CD4-positive, alpha-beta memory T cell (primary cell): Measurements from ENCODE around the gene WIZ. TPM values are rescaled to one million over a fixed set of nuclear protein-coding genes. Genes with fewer than 3 reads are reported as not detected.

ENCODE experiments used
- CTCF ChIA-PET: fragments of 350-600 bp; sonication (Branson Sonifier 250); formaldehyde crosslinking; loops from one replicate; lab custom pipeline; 2021; ENCODE audit warnings: inconsistent platforms; ENCODE audit not compliant: partially characterized antibody; lab: Charles Lee
- POLR2A ChIA-PET: fragments of 350-600 bp; sonication (Branson Sonifier 250); formaldehyde crosslinking; loops from one replicate; lab custom pipeline; 2021; ENCODE audit not compliant: partially characterized antibody; lab: Charles Lee
- DNase-seq, 5 donors: peaks; one replicate each; pipeline versions ENCODE4 v3.0.0 to v3.0.0-alpha.2; 2020 to 2022; ENCODE audit warnings: mixed read lengths in 1 of 5
- H3K27ac ChIP-seq: one replicate; pipeline ENCODE4 v1.7.0; 2013; ENCODE audit warnings: low read depth, low read length
- H3K27me3 ChIP-seq: 2 replicates; pipeline ENCODE4 v1.7.0; 2013; ENCODE audit warnings: mild to moderate bottlenecking, low read length, moderate library complexity; ENCODE audit not compliant: insufficient read depth
- H3K36me3 ChIP-seq: 2 replicates; pipeline ENCODE4 v1.7.0; 2013; ENCODE audit warnings: mild to moderate bottlenecking, low read length, moderate library complexity; ENCODE audit not compliant: insufficient read depth
- H3K4me1 ChIP-seq: 2 replicates; pipeline ENCODE4 v1.7.0; 2013; ENCODE audit warnings: mild to moderate bottlenecking, low read length, moderate library complexity; ENCODE audit not compliant: insufficient read depth
- H3K4me3 ChIP-seq, 2 donors: one replicate each; pipeline ENCODE4 v1.7.0; 2013; ENCODE audit warnings: low read length in 2 of 2, mild to moderate bottlenecking in 1 of 2
- H3K9me3 ChIP-seq, 2 donors: one replicate each; pipeline ENCODE4 v1.7.0; 2013; ENCODE audit warnings: low read length in 2 of 2, control low read depth in 1 of 2; ENCODE audit not compliant: control insufficient read depth in 1 of 2
- H3K27ac Mint-ChIP-seq, 7 donors: one replicate each; pipeline ENCODE4 v1.8.0; 2020 to 2021; ENCODE audit warnings: mixed read lengths in 7 of 7, mild to moderate bottlenecking in 6 of 7, inconsistent platforms in 3 of 7, moderate library complexity in 3 of 7
- H3K27me3 Mint-ChIP-seq, 2 donors: one replicate each; pipeline ENCODE4 v1.8.0; 2020 to 2021; ENCODE audit warnings: mixed read lengths in 2 of 2
- H3K36me3 Mint-ChIP-seq, 2 donors: one replicate each; pipeline ENCODE4 v1.8.0; 2020 to 2021; ENCODE audit warnings: mixed read lengths in 2 of 2, inconsistent platforms in 1 of 2, mild to moderate bottlenecking in 1 of 2
- H3K4me1 Mint-ChIP-seq, 4 donors: one replicate each; pipeline ENCODE4 v1.8.0; 2020 to 2021; ENCODE audit warnings: mixed read lengths in 4 of 4, mild to moderate bottlenecking in 1 of 4
- H3K4me3 Mint-ChIP-seq, 8 donors: one replicate each; pipeline ENCODE4 v1.8.0; 2020 to 2021; ENCODE audit warnings: mixed read lengths in 8 of 8, mild to moderate bottlenecking in 7 of 8, moderate library complexity in 6 of 8, inconsistent platforms in 3 of 8
- H3K9me3 Mint-ChIP-seq, 8 donors: one replicate each; pipeline ENCODE4 v1.8.0; 2020 to 2021; ENCODE audit warnings: mixed read lengths in 8 of 8, mild to moderate bottlenecking in 5 of 8, inconsistent platforms in 3 of 8, moderate library complexity in 1 of 8
- intact Hi-C: fragments of 100-400 bp; cut with micrococcal nuclease; formaldehyde crosslinking; loops from one replicate; pipeline ENCODE4 v1.15.1; 2023
- polyA plus RNA-seq, 2 donors: library from polyadenylated mRNA; unstranded; fragments of 300-500 nt; fragmentation: Illumina TruSeq; gene quantifications; one replicate each; pipeline ENCODE4 v1.2.3, GENCODE V29; 2021
- total RNA-seq, 2 experiments: library from RNA; stranded (reverse); gene quantifications; one replicate each; pipeline ENCODE4 v1.2.3, GENCODE V29; 2021

Gene WIZ
- total and polyA plus RNA-seq, 4 experiments from 2014 or later = 0.03 to 30.0 (median 15.6) TPM

DNA sequence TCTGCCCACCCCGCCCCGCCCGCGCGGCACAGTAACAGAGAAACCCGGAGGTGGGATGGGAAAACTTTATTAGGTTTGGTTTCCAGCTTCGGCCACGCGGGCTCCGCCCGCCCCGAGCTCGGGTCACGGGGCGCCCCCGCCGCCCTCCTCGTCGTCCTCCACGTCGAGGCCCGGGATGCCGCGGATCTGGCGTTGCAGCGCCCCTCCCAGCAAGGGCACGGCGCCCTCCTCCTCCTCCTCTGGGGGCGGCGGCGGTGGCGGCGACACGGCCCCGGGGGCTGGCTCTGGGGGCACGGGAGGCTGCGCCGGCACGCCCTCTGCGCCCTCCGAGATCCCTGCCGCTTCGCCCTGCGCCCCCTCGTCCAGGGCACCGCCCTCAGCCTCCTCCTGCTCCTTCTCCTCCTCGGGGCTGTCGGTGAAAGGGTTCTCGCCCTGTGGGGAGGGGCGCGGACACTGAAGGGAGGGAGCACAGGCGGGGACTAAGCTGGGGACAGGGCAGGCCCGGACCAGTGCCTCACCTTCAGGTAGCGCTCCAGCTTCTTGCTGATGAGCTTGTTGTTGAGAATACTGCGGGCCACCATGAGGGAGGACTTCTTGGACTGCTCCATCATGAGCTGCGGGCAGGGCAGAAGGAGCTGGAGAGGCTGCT is 69.6 kb downstream of the WIZ start:
- peaks cover 33% of the 10 kb centered on the region for H3K4me1 ChIP-seq
- intact Hi-C loops = loop anchor here (1.0 to 5.0 kb wide), 6 partner anchors 39 to 457 kb away; partner anchors contain the start of gene RASAL3
- ChIA-PET CTCF (interaction anchor here (0.7 to 6.5 kb wide), 8 partner anchors 31 to 180 kb away, joined by 3 to 54 read pairs (median 3); partner anchors contain the start of genes AKAP8L and PGLYRP2), POLR2A (interaction anchor here (0.6 to 6.1 kb wide), 31 partner anchors 7 to 950 kb away, joined by 3 to 168 read pairs (median 7); partner anchors contain the start of genes AKAP8L, BRD4, KLF2 and RASAL3)
- Mint-ChIP-seq H3K36me3 (peaks cover 0 to 21% of the 10 kb centered on the region in 2 donors), H3K27ac (peak overlapping the region; percentile 87 to 100 (median 99)), H3K9me3 (peaks cover 0 to 5% (median 0%) of the 10 kb centered on the region in 8 donors), H3K4me3 (peak overlapping the region; percentile 98 to 100 (median 100)), H3K27me3 (no peaks in the 10 kb centered on the region), H3K4me1 (peaks cover 24 to 41% (median 33%) of the 10 kb centered on the region in 4 donors)
- H3K36me3 ChIP-seq = no peaks in the 10 kb centered on the region
- peak overlapping the region; percentile 99 for H3K27ac ChIP-seq
- peak overlapping the region; percentile 36 to 100 for H3K4me3 ChIP-seq
- no peaks in the 10 kb centered on the region for H3K9me3 ChIP-seq
- H3K27me3 ChIP-seq = no peaks in the 10 kb centered on the region
- DNase-seq = no peak

DNA sequence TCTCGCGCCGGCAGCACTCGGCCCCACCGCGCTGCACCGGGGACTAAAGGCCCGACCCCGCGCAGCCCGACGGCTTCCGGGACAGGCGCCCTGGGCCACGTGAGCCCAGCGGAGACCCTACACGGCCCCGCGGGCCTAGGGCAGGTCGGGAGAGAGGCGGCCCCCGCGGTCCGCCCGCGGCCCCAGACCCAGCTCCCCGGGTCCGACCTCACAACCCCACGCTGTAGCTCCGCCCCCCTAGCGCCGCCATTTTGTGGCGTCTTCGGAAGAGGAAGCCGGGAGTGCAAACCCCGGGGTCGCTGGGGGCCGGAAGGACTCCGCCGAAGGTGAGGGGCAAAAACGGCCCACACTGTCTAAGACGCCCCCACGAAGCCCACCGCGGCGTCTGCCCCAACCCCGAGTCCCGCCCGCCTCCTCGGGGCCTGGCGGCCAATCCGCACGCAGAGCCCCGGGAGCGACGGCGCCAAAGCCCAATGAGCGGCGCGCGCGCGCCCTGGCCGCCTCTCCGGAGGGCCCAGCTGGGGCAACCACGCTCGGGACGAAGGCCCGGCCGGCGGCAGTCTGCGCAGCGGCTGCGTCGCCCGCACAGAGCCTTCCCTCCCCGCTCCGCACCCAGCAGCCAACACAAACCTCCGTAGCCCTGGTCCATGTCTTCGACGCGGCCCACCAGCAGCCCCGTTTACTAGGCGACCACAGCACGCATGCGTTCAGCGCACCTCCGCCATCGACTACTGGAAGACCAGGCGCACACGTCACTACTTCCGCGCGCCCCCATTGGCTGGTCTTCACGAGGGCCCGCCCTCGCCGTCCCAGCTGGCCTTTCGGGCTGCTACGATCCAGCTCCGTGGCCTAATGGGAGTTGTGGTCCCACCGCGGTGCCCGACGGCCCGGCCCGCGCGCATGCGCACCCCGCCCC is 70.4 kb downstream of the WIZ start, which contains the start of gene AKAP8:
Gene AKAP8 (minus strand): TSS at position 705 of the 916 bp plus-strand sequence. CDS start 56 bp downstream, at position 649.
- intact Hi-C loops = loop anchor here (1.0 to 5.0 kb wide), 6 partner anchors 40 to 458 kb away; partner anchors contain the start of gene RASAL3
- POLR2A ChIA-PET = interaction anchor here (0.6 to 6.1 kb wide), 44 partner anchors 8 to 951 kb away, joined by 3 to 168 read pairs (median 4); partner anchors contain the start of genes AKAP8L, BRD4, KLF2 and RASAL3
- Histone ChIP-seq H3K27ac (peak within 1 kb of the TSS; percentile 99), H3K36me3 (no peaks in the 10 kb centered on the region), H3K27me3 (no peaks in the 10 kb centered on the region), H3K4me1 (peaks cover 38% of the 10 kb centered on the region), H3K9me3 (no peaks in the 10 kb centered on the region), H3K4me3 (peak within 1 kb of the TSS; percentile 88 to 100)
- Mint-ChIP-seq H3K9me3 (peaks cover 0 to 5% (median 0%) of the 10 kb centered on the region in 8 donors), H3K4me1 (peaks cover 25 to 48% (median 34%) of the 10 kb centered on the region in 4 donors), H3K36me3 (peaks cover 0 to 26% of the 10 kb centered on the region in 2 donors), H3K27ac (peak within 1 kb of the TSS; percentile 99 to 100 (median 100)), H3K4me3 (peak within 1 kb of the TSS; percentile 98 to 100 (median 100)), H3K27me3 (no peaks in the 10 kb centered on the region)
- CTCF ChIA-PET = interaction anchor here (0.7 to 6.5 kb wide), 14 partner anchors 21 to 181 kb away, joined by 3 to 54 read pairs (median 4); partner anchors contain the start of genes AKAP8L and PGLYRP2
- peak; percentile 98 to 99 (median 98) for DNase-seq

DNA sequence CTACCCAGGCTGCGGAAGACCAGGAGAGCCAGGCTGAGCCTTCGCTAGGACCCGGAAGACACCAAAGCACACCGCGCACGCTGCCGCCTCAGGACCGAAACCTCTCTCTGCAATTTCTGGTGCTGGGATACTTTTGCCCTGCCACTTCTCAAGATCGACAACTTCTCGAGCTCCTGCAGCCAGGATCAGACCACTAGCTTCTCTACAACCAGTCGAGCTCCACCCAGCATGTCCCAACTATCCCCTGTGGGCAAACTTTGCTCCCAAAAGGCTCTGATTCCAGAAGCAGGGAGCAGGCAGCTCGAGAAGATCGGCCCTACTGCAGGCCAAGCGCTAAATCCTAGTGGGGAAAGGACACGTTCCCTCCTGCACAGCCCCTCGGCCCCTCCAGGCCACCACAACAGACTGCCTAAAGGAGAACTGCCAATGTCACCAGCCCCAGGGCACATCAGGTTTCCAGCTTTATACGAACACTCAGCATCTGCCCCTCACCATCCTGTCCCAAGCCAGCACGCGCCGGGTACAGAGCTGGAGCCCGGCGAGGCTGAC is 71.1 kb downstream of the WIZ start:
- intact Hi-C loops = loop anchor here (1.0 to 5.0 kb wide), 6 partner anchors 41 to 459 kb away; partner anchors contain the start of gene RASAL3
- peak overlapping the region; percentile 95 to 99 (median 96) for H3K27ac Mint-ChIP-seq
- Histone ChIP-seq H3K4me1 (peaks cover 38% of the 10 kb centered on the region), H3K4me3 (peak overlapping the region; percentile 88 to 100), H3K27me3 (no peaks in the 10 kb centered on the region), H3K27ac (peak overlapping the region; percentile 99), H3K36me3 (no peaks in the 10 kb centered on the region), H3K9me3 (no peaks in the 10 kb centered on the region)
- DNase-seq = peak; percentile 40 to 57 (median 49)
- peaks cover 0 to 32% of the 10 kb centered on the region in 2 donors for H3K36me3 Mint-ChIP-seq
- ChIA-PET CTCF (interaction anchor here (0.9 to 6.5 kb wide), 11 partner anchors 20 to 182 kb away, joined by 3 to 54 read pairs (median 5); partner anchors contain the start of gene AKAP8L), POLR2A (interaction anchor here (0.7 to 6.1 kb wide), 36 partner anchors 8 to 689 kb away, joined by 3 to 168 read pairs (median 6); partner anchors contain the start of genes AKAP8L, BRD4, RASAL3 and WIZ)
- peak overlapping the region; percentile 93 to 100 (median 99) for H3K4me3 Mint-ChIP-seq
- peaks cover 25 to 56% (median 34%) of the 10 kb centered on the region in 4 donors for H3K4me1 Mint-ChIP-seq
- peaks cover 0 to 5% (median 0%) of the 10 kb centered on the region in 8 donors for H3K9me3 Mint-ChIP-seq
- no peaks in the 10 kb centered on the region for H3K27me3 Mint-ChIP-seq

DNA sequence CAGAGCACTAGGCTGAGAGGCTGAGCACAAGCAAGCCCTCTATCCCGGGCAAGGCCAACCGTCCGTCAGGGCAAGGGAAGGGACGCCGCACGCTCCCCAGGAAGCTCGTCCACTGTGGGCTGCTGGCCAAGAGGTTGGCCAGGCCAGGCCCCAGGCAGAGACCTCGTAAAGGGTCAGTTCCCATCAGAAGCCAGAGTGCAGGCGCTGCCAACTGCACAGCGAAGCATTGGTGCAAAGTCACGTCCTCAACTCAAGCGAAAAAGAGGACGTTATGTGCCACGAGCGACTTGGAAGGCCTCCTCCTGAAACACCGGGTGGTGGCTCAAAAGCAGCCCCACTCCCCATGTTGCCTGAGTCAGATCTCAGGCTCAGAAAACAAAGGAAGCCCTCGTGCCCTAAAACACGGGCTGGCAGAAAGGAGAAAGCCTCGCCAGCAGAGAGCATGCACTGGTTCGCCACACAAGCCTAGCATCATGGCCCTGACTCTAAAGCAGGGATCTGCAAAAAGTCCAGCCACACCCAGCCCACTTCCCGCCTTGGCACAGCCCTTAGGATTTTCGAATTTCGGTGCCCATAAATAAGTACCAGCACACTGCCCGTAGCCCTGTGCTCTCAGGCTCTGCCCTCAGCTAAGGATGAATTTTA is 74.8 kb downstream of the WIZ start:
- POLR2A ChIA-PET = interaction anchor here (6.1 kb wide), 1 partner anchor 44 kb away, joined by 168 read pairs; the partner anchor contains the start of gene AKAP8L
- H3K27me3 ChIP-seq = no peaks in the 10 kb centered on the region
- CTCF ChIA-PET = interaction anchor here (6.5 kb wide), 1 partner anchor 45 kb away, joined by 54 read pairs; the partner anchor contains the start of gene AKAP8L
- H3K36me3 ChIP-seq = peaks cover 34% of the 10 kb centered on the region
- H3K4me3 ChIP-seq = no peak overlapping the region
- no peaks in the 10 kb centered on the region for H3K27me3 Mint-ChIP-seq
- peaks cover 32% of the 10 kb centered on the region for H3K4me1 ChIP-seq
- DNase-seq = no peak
- H3K9me3 Mint-ChIP-seq = peaks cover 0 to 3% (median 0%) of the 10 kb centered on the region in 8 donors
- intact Hi-C loops = loop anchor here (5.0 kb wide), 1 partner anchor 87 kb away; the partner anchor contains the start of gene RASAL3
- peaks cover 17 to 44% (median 30%) of the 10 kb centered on the region in 4 donors for H3K4me1 Mint-ChIP-seq
- H3K27ac Mint-ChIP-seq = peak overlapping the region in 2 of 7 donors; percentile 3 to 78
- H3K36me3 Mint-ChIP-seq = peaks cover 13 to 52% of the 10 kb centered on the region in 2 donors
- H3K9me3 ChIP-seq = no peaks in the 10 kb centered on the region
- H3K27ac ChIP-seq = no peak overlapping the region
- peak overlapping the region in 1 of 8 donors; percentile 20 for H3K4me3 Mint-ChIP-seq

DNA sequence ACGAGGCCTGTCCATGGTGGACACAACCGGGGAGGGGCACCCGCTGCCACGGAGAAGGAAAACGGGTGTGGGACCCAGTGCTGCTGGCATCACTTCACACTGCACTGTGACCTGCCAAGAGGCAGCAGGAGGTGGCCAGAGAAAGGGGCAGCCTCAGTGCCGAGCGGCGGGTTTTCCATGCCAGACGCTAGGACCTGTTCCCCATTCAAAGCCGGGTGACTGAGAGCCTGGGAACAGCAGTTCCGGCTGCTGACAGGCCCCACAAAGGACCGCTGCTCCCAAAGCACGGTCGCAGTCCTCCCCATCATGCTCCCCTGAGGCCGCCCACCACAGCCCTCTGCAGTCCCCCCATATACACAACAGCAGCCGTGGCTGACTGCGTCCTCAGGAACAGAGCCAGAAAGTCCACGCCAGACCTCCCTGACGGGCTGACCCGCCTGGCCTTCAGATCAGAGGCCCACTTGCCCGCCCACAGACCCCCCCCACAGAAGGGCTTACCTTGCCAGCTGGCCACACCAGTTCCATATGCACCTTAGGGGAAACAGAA is 75.6 kb downstream of the WIZ start:
- no peak overlapping the region for H3K27ac ChIP-seq
- H3K27me3 ChIP-seq = no peaks in the 10 kb centered on the region
- H3K36me3 ChIP-seq = peaks cover 42% of the 10 kb centered on the region
- Mint-ChIP-seq H3K9me3 (no peaks in the 10 kb centered on the region), H3K27ac (no peak overlapping the region), H3K4me1 (peaks cover 17 to 44% (median 27%) of the 10 kb centered on the region in 4 donors), H3K36me3 (peaks cover 13 to 52% of the 10 kb centered on the region in 2 donors), H3K4me3 (no peak overlapping the region), H3K27me3 (no peaks in the 10 kb centered on the region)
- ChIA-PET CTCF (no interaction called here), POLR2A (no interaction called here)
- no peaks in the 10 kb centered on the region for H3K9me3 ChIP-seq
- no peak for DNase-seq
- no peak overlapping the region for H3K4me3 ChIP-seq
- peaks cover 32% of the 10 kb centered on the region for H3K4me1 ChIP-seq
- intact Hi-C loops = no loop called here
